GM21825 (cell line): ENCODE results near the gene PDE6B.
"Not testable (repeated sequence)": the region's sequence is repeated elsewhere in the genome, so short reads cannot be mapped to it uniquely, and the experiment has no call there.

Experiments used
- ATAC-seq: cut with Tn5 transposase; IDR thresholded peaks from one replicate; pipeline ENCODE4 v1.9.1; 2021; ENCODE audit warnings: mild to moderate bottlenecking, moderate library complexity; ENCODE audit not compliant: unreplicated experiment

PDE6B gene

DNA sequence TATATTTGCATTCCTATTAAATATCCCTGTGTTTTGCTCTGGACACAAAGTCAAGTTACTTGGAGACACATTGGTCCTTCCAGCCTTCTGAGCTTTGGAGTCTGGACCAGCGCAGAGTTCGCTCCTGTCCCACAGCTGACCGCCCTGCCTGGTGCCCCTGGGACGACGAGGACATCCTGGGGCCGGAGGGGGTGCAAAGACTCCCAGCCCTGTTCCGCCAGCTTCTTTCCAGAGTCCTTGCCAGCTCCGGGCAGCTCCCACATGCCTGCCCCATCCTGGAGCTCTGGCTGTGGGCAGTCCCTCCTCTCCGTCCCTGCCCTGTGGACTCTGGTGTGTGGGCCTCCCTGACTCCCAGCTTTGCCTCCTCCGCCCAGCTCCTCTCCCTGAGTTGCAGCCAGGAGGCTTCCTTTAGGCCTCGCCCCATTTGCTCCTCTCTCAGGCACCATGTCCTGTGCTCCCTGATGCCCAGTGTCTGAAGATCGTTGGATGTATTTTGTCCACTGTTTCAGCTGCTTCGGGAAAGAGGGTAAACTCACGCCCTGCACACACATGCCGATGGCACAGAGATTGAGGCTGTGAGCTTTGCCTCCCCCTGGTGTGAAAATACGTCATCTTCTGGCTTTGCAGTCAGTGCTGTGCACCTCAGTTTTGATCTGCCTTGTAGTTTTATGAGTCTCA, 75.4 kb downstream of the PDE6B start:
- no peak for ATAC-seq

DNA sequence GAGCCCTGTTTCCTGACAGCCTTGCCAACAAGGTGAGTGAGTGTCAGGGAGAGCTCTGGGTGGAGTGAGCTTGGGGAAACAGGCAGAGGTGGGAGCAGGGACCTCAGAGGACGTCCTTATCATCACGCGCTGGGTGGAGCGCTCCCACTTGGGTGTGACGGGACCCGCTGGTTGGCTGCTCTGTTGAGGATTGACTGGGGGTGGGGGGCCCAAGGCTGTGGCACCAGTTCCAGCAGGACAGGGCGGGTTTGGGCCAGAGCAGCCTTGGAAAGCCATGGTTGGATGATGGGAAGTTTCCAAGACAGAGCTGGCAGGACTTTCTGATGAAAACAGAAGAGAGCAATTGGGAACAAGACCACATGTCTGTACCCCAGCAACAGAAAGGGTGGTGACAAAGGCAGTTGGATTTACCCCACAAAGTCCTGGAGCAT, 77.3 kb downstream of the PDE6B start:
- ATAC-seq, result no peak

DNA sequence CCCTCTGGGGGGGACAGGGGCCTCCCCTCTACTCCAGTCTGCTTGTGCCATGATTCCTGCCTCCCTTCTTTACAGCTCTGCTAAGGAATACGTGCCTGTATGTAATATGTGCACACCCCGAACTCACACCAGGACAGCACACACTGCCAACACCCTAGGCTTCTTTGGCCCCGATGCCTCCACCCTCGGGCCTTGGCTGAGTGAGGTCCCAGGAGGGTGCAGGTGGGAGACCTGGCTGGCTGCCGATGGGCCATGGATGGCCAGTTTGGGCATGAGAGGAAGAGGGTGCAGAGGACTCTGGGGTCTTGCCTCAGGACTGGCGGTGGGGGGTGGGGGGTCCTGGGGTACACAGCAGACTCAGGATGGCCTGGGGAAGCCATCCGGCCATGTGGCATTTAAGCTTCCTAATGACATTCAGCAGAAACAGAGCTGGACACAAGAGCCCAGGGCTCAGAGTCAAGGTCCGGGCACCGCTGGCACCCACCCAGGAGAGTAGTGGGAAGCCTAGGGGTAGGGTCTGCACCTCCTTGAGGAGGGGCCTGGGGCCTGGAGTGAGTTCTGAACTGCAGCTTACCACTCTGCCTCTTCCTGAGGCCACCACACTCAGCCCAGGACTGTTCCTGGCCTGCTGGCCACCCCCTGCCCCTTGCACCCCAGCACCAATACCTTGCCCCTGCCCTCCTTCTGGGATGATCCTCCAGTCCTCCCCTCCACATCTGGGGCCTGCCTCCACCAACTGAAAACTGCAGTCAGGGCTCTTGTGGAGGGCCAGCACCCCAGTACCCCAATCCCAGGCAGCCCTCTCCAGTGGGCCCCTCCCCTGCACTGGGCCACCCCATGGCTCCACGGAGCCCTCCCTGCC, 78.2 kb downstream of the PDE6B start:
- ATAC-seq, result no peak

DNA sequence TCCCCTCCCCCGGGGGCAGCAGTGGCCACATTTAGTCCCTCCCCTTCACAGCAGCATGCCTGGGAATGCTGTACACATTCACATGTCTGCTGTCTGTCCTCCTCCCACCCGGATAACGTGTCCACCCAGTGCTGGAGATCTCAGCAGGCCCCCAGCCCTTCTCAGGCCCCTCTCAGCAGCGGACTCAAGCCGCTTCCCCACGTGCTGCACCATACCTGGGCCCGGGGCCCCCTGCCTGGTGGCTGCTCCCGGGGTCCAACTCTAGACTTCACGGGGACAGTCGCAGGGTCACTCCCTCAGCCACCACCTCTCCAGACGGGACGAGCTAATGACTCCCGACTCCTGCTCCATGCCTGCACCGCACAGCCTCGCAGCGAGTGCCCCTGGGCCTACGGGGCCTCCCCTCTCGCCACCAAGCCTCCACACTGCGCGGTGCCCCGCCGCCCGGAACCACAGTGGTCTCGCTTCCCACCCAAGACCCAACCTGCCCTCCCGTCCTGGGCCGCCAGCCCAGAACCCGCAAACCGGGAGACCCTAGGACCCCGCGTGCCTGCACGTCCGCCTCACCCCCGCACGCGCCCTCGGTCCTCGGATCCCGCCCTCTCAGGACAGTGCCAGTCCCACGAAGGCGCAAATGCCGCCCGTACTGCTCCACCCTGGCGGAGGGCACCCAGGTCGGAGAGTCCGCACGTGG, 79.0 kb downstream of the PDE6B start:
- ATAC-seq, result no peak

DNA sequence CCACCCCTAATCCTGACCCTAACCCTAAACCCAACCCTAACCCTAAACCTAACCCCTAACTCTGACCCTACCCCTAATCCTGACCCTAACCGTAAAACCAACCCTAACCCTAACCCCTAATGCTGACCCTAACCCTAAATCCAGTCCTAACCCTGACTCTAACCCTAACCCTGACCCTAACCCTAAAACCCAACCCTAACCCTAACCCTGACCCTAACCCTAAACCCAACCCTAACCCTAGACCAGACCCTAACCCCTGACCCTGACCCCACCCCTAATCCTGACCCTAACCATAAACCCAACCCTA, 79.6 kb downstream of the PDE6B start:
- no peak for ATAC-seq

DNA sequence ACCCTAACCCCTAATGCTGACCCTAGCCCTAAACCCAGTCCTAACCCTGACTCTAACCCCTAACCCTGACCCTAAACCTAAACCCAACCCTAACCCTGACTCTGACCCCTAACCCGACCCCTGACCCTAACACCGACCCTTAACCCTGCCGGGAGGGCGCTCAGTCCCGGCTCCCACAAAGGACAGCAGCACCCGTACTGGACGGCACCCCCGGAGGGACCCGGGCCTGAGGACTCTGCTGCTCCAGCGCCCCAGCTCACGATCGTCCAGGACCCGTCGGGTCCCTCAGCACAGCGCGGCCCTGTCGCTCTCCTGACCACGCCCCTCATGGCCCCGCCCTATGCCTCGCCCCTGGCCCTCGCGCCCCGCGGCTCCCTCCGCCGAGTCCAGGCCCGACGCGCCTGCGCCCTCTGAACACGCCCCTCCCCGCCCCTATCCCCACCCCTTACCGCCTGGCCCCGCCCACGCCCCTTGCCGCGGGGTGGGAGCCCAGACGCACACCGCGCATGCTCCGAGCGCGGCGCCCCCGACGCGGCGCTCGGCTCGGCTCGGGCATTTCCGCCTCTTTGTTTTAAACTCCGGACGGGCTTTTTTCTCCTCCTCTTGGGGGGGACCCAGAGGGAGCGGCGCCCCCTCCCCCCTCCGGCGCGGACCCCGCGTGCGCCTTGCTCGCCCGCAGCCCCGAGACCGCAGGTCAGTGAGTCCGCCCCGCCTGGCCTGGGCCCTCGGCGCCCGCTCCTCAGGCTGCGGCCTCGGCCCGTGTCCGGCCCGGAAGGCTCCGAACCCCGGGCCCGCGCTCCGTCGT, 80.1 kb downstream of the PDE6B start, which contains the start of gene PCGF3:
Gene PCGF3, plus strand, starts transcription at position 555 of the 805 bp plus-strand sequence. CDS start 27,849 bp downstream, outside the sequence.
- peak; percentile 88 for ATAC-seq

DNA sequence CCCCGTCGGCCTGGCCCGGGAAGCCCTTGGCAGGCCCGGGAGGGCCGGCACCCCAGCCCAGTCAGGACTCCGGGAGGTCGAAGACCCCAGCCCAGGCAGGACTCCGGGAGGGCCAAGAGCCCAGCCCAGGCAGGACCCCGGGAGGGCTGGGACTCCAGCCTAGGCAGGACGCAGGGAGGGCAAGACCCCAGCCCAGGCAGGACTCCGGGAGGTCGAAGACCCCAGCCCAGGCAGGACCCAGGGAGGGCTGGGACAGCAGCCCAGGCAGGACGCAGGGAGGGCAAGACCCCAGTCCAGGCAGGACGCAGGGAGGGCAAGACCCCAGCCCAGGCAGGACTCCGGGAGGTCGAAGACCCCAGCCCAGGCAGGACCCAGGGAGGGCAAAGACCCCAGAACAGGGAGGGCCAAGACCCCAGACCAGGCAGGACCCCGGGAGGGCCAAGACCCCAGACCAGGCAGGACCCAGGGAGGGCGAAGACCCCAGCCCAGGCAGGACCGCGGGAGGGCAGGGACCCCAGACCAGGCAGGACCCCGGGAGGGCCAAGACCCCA, 80.8 kb downstream of the PDE6B start:
- ATAC-seq, result not testable (repeated sequence)

DNA sequence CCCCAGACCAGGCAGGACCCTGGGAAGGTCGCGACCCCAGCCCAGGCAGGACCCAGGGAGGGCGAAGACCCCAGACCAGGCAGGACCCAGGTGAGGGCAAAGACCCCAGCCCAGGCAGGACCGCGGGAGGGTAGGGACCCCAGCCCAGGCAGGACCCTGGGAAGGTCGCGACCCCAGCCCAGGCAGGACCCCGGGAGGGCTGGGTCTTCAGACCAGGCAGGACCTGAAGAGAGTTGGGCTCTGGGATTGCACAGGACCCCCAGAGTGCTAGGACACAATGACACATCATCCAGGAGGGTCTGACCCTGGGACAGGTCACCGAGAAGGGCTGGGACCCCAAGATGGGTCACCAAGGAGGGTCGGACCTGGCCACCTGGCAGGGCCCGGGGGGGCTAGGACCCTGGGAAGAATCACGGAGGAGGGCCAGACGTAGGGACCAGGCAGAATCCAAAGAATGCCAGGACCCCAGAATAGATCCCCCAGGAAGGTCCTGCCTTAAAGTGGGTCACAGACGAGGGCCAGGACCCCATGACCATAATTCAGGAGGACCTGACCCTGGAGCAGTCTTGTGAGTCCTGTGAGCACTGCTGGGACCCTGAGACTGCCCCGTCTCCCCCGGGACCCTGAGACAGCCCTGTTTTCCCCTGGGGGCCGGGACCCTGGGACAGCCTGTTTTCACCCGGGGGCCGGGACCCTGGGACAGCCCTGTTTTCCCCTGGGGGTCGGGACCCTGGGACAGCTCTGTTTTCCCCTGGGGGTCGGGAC, 81.6 kb downstream of the PDE6B start:
- ATAC-seq, result no peak

DNA sequence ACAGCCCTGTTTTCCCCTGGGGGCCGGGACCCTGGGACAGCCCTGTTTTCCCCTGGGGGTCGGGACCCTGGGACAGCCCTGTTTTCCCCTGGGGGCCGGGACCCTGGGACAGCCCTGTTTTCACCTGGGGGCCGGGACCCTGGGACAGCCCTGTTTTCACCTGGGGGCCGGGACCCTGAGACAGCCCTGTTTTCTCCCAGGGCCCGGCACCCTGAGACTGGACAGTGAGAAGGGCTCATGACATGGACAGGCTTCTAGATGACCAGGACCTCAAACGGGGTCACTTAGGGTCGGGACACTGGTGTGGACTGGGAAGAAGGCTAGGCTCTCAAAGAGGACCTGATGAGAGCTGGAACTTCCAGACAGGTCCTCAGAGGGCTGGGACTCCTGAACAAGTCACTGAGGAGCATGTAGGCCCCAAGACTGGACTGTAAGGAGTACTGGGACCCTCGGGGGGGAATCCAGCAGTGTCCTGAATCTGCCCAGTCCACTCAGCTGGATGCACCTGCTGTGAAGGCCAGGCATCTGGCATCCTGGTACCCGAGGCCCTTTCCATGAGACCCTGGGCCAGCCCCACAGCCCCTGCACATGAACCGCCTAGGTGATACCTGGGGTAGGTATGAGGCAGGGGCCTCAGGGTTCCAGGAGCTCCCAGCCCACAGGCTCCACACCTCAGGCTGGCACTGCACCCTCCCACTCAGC, 82.7 kb downstream of the PDE6B start:
- ATAC-seq, result no peak

DNA sequence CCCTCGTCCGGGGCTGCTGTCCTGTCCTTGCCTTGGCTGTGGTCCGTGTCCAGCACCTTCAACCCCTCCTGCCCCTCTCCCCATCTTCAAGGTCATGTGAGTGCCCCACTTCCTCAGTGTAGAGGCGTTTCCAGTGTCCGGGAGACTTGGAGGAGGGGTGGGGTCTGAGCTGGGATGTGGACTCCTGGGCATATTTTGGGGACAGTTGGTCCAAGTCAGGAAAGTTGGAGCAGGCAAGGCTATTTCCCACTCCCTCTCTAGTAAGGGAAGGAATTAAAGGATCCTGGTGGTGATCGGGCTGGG, 83.2 kb downstream of the PDE6B start:
- no peak for ATAC-seq

DNA sequence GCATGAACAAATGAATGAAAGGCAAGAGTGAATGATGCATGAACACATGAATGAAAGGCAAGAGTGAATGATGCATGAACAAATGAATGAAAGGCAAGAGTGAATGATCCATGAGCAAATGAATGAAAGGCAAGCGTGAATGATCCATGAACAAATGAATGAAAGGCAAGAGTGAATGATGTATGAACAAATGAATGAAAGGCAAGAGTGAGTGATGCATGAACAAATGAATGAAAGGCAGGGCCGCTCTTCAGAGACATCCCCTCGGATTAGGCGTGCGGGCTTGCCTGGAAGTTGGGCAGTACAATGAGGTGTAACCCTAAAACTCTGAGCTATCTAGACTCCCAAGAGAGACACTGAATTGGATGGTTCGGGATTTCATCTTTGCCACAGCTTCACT, 84.0 kb downstream of the PDE6B start:
- ATAC-seq, result no peak

DNA sequence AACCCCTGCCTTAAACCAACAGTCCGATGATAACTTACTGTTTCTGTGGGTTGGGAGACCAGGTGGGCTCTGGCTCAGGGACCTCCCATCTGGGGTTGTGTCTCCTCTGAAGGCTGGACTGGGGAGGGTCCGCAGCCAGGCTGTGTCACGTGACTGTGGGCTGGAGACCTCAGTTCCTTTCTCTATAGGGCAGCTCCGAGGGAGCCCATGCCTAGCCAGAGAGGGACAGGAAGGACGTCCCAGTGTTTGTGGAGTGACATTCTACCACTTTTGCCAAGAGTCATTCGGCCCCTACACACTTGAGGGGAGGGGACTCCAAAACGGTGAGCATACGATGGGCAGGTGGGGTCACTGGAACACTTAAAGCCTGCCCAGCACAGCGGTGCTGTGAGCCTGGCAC, 84.7 kb downstream of the PDE6B start:
- no peak for ATAC-seq

DNA sequence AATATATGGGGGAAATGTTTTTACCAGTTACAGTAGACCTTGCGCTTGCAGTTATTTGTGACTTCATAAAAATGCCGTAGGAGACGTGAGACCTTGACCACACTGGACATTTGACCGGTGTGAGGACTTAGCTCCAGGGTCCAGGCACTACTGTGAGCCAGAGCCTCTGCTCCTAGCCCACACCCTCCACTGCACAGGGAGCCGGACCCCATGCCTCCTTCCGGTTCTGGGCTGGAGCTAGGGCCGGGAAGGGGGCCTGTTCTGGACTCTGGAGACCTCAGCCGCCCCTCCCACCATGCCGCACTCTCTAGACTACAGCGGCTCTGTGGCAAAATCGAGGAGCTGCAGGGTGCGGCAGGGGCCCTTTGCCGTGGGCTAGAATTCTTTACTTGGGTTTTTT, 85.5 kb downstream of the PDE6B start:
- no peak for ATAC-seq

DNA sequence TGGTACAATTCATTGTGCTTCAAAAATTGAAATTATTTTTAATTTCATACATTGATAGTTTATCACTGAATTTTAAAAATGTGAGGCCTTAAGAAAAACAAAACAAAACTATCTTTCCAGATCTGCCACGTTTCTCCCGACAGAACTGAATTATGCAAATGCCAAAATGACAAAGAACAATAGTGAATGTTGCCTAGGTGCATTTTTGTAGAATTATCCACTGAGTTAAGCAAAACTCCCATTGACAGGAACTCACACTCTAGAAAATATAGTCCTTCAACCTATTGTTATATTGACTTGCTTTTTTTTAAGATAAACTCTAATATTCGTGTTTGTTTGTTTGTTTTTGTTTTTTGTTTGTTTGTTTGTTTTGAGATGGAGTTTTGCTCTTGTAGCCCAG, 86.7 kb downstream of the PDE6B start:
- no peak for ATAC-seq

DNA sequence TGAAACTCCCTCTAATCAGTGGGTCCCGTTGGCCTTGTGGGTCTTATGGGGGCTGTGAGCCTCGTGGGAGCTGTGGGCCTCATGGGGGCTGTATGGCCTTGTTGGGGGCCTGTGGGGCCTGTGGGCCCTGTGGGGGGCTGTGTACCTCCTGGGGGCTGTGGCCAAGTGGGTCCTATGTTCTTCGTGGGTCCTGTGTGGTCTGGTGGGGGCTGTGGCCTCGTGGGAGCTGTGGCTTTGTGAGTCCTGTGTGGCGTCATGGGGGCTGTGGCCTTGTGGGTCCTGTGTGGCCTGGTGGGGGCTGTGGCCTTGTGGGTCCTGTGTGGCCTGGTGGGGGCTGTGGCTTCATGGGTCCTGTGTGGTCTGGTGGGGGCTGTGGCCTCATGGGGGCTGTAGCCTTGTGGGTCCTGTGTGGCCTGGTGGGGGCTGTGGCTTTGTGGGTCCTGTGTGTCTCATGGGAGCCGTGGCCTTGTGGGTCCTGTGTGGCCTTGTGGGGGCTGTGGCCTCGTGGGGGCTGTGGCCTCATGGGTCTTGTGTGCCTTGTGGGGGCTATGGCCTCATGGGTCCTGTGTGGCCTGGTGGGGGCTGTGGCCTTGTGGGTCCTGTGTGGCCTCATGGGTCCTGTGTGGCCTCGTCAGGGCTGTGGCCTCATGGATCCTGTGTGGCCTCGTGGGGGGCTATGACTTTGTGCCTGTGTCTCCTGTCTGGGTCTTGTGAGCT, 87.7 kb downstream of the PDE6B start:
- ATAC-seq, result no peak

DNA sequence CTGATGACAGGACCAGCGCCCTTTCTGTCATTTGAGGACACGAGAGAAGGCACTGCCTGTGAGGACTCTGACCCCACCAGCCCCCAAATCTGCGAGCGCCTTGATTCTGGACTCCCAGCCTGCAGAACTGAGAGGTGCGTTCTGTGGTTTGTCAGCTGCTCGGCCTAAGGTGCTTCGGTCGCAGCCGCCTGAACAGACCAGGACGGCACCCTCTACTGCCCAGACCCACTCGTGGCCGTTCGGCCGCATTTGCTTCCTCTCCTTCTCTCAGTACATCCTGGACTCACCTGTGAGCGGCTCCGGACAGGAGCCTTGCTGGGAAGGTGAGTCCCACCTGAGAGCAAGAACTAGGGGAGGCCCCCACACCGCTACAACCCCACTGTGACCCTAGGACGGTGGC, 88.7 kb downstream of the PDE6B start:
- ATAC-seq, result no peak

DNA sequence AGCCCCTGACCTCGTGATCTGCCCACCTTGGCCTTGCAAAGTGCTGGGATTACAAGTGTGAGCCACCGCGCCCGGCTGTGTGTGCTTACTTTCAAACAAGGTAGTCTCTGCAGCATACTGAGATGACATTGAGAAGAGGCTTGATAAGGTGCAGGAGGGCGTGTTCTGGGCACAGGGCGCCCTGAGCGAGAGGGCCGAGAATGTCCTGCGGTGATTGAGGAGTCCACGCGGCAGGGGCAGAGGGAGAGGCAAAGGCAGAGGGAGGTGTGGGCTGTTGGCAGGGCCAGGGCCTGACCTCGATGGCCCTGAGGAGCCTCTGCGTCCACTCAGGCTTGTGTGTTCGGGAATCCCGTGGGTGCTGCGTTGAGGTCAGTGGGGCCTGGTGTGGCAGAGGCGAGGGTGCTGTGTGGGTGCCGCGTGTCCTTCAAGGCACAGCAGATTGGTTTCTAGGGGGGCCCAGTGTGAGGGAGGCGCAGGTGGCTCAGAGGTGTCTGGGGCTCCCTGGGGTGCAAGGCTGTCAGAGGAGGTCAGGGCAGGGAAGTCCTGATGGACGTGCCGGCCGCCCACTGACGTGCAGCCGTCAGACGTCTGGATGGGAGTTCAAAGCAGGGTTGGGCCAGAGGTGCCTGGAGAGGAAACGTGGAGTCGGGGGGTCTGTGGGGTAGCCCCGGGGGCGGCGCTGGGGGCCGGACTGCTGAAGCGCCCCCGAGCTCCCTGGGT, 92.4 kb downstream of the PDE6B start:
- no peak for ATAC-seq

DNA sequence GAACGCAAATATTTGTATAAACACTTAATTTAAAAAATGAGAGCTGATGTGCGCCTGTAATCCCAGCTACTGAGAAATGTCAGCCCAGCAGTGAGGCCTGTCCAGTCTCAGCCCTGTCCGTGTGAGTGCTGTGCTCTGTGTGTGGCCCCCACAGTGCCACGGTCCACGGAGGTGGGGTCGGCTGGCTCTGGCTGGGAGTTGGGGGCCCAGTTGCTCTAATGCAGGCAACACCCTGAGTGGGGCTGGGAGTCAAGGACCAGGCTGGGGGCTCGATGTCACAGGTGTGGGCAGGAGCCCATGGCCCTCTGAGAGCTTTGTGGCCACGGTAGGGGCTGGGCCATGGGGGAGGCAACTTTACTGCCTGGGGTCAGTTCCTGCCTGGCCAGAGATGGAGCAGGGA, 93.1 kb downstream of the PDE6B start:
- ATAC-seq, result no peak
